ENCODE measurements around the gene SLC8A1.

DNA sequence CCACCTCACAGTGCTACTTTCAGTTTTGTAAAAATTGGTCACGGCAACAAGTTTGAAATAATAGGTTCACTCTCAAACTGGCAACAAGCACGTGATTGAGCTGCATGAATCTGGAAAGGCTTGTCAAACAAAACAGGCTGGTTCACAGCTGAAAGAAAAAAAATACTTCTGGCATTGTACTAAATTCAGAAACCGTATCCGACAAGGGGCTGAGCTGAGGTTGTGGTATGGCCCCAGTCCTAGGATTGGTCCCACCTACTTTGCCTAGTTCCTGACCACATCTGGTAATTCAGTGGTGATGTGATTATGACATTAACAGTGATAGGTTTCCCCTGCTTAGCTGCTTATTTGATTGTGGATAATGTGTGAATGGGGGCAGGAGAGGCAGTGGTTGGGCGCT, 346.3 kb downstream of the SLC8A1 start:
- TF ChIP-seq, protein P1, sequence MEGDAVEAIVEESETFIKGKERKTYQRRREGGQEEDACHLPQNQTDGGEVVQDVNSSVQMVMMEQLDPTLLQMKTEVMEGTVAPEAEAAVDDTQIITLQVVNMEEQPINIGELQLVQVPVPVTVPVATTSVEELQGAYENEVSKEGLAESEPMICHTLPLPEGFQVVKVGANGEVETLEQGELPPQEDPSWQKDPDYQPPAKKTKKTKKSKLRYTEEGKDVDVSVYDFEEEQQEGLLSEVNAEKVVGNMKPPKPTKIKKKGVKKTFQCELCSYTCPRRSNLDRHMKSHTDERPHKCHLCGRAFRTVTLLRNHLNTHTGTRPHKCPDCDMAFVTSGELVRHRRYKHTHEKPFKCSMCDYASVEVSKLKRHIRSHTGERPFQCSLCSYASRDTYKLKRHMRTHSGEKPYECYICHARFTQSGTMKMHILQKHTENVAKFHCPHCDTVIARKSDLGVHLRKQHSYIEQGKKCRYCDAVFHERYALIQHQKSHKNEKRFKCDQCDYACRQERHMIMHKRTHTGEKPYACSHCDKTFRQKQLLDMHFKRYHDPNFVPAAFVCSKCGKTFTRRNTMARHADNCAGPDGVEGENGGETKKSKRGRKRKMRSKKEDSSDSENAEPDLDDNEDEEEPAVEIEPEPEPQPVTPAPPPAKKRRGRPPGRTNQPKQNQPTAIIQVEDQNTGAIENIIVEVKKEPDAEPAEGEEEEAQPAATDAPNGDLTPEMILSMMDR (conservative IDR thresholded peaks at IDR 0.05 in 1 of 2, IDR thresholded peaks at IDR 0.05 in 1 of 2; ENCODE audit: low read depth in 1 of 2, low read length in 2 of 2): no peak
- no peak for TF ChIP-seq EZH2 (IDR thresholded peaks at IDR 0.05; ENCODE audit: low read length, missing control alignments)
